Measurements from ENCODE around the gene VRK1.

The VRK1 gene

DNA sequence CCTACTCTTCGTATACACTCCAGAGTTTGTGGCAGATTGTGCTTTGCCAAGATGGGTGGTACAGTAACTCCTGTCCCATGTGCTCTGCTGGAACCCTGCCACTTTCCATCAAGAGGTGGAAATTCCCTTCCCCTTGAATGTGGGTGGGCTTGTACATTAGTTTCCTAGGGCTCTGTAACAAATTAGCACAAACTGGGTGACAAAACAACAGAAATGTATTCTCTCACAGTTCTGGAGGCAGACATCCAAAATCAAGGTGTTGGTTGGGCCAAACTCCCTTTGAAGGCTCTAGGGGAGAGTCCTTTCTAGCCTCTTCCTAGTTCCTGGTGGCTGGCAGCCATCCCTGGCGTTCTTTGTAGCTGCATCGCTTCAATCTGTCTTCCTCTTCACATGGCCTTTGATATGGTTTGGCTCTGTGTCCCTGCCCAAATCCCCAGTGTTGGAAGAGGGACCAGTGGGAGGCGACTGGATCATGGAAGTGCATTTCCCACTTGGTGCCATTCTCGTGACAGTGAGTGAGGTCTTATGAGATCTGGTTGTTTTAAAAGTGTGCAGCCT is 117.5 kb downstream of the VRK1 start:
- no peak overlapping the region for H3K4me2 ChIP-seq (ENCODE audit: insufficient read depth, low read length)
- DNase-seq (no peak), ATAC-seq (ENCODE audit: insufficient read depth, low read depth) (no peak)
- no peaks in the 10 kb centered on the region for H3K4me1 ChIP-seq (ENCODE audit: insufficient read depth, low read length)
- H3K9me3 ChIP-seq (ENCODE audit: insufficient read depth, low read length, severe bottlenecking): peaks cover 5% of the 10 kb centered on the region
- no peak for TF ChIP-seq CTCF (IDR thresholded peaks at IDR 0.05; ENCODE audit: borderline replicate concordance, extremely low read depth, low read length, poor library complexity, severe bottlenecking)
- no peak for TF ChIP-seq EZH2 (IDR thresholded peaks at IDR 0.05; ENCODE audit: borderline replicate concordance, low read depth, low read length, severe bottlenecking)
- H3K79me2 ChIP-seq (ENCODE audit: insufficient read depth, low read length): no peaks in the 10 kb centered on the region
- H2AFZ ChIP-seq (ENCODE audit: low read depth, low read length): no peak overlapping the region
- no peak overlapping the region for H3K27ac ChIP-seq (ENCODE audit: low read length)
- no peaks in the 10 kb centered on the region for H4K20me1 ChIP-seq (ENCODE audit: insufficient read depth, low read length)
- H3K27me3 ChIP-seq (ENCODE audit: insufficient read depth, low read length, poor library complexity): no peaks in the 10 kb centered on the region
- peaks cover 38% of the 10 kb centered on the region for H3K36me3 ChIP-seq (ENCODE audit: insufficient read depth, low read length)
- no peak overlapping the region for H3K4me3 ChIP-seq (ENCODE audit: low read depth in 1 of 2, low read length in 2 of 2)
- H3K9ac ChIP-seq (ENCODE audit: low read depth, low read length): no peak overlapping the region

DNA sequence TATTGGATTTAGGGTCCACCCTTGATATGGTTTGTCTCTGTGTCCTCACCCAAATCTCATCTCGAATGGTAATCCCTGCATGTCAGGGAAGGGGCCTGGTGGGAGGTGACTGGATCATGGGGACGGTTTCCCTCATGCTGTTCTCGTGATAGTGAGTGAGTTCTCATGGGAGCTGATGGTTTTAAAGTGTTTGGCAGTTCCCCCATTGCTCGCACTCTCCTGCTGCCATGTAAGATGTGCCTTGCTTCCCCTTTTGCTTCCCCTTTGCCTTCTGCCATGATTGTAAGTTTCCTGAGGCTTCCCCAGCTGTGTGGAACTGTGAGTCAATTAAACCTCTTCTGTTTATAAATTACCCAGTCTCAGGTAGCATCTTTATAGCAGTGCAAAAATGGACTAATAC is 118.3 kb downstream of the VRK1 start:
- H3K27me3 ChIP-seq (ENCODE audit: insufficient read depth, low read length, poor library complexity): no peaks in the 10 kb centered on the region
- H3K9ac ChIP-seq (ENCODE audit: low read depth, low read length): no peak overlapping the region
- DNase-seq (no peak), ATAC-seq (ENCODE audit: insufficient read depth, low read depth) (no peak)
- TF ChIP-seq CTCF (IDR thresholded peaks at IDR 0.05; ENCODE audit: borderline replicate concordance, extremely low read depth, low read length, poor library complexity, severe bottlenecking): no peak
- no peak for TF ChIP-seq EZH2 (IDR thresholded peaks at IDR 0.05; ENCODE audit: borderline replicate concordance, low read depth, low read length, severe bottlenecking)
- H3K4me3 ChIP-seq (ENCODE audit: low read depth in 1 of 2, low read length in 2 of 2): no peak overlapping the region
- no peak overlapping the region for H3K4me2 ChIP-seq (ENCODE audit: insufficient read depth, low read length)
- H2AFZ ChIP-seq (ENCODE audit: low read depth, low read length): no peak overlapping the region
- no peaks in the 10 kb centered on the region for H3K4me1 ChIP-seq (ENCODE audit: insufficient read depth, low read length)
- H3K79me2 ChIP-seq (ENCODE audit: insufficient read depth, low read length): no peaks in the 10 kb centered on the region
- H4K20me1 ChIP-seq (ENCODE audit: insufficient read depth, low read length): no peaks in the 10 kb centered on the region
- H3K27ac ChIP-seq (ENCODE audit: low read length): no peak overlapping the region
- H3K36me3 ChIP-seq (ENCODE audit: insufficient read depth, low read length): peaks cover 35% of the 10 kb centered on the region
- peaks cover 2% of the 10 kb centered on the region for H3K9me3 ChIP-seq (ENCODE audit: insufficient read depth, low read length, severe bottlenecking)

DNA sequence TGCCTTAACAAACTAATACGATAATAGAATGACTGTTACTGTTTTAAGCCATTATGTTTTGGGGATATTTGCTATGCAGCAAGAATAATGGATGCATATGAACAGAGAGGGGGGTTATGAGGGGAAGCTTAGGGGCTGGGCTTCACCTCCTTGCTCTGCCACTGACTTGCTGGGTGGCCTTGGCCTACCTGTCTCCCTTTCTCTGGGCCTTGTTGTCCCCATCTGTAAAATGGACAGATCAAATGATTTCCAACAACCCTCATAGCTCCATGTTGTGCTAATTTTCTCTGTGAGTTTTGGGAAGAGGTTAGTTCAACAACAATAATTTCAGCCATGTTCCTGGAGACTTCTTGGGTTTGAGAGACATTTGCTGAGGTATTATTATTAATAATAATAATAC is 119.6 kb downstream of the VRK1 start:
- ATAC-seq (ENCODE audit: insufficient read depth, low read depth) (no peak), DNase-seq (no peak)
- Histone ChIP-seq H3K4me2 (ENCODE audit: insufficient read depth, low read length) (no peak overlapping the region), H3K4me1 (ENCODE audit: insufficient read depth, low read length) (no peaks in the 10 kb centered on the region), H2AFZ (ENCODE audit: low read depth, low read length) (no peak overlapping the region), H3K27me3 (ENCODE audit: insufficient read depth, low read length, poor library complexity) (no peaks in the 10 kb centered on the region), H3K9me3 (ENCODE audit: insufficient read depth, low read length, severe bottlenecking) (peaks cover 6% of the 10 kb centered on the region), H3K4me3 (ENCODE audit: low read depth in 1 of 2, low read length in 2 of 2) (no peak overlapping the region), H3K79me2 (ENCODE audit: insufficient read depth, low read length) (no peaks in the 10 kb centered on the region), H4K20me1 (ENCODE audit: insufficient read depth, low read length) (no peaks in the 10 kb centered on the region), H3K36me3 (ENCODE audit: insufficient read depth, low read length) (peaks cover 40% of the 10 kb centered on the region), H3K9ac (ENCODE audit: low read depth, low read length) (no peak overlapping the region), H3K27ac (ENCODE audit: low read length) (no peak overlapping the region)
- TF ChIP-seq CTCF (IDR thresholded peaks at IDR 0.05; ENCODE audit: borderline replicate concordance, extremely low read depth, low read length, poor library complexity, severe bottlenecking) (no peak), EZH2 (IDR thresholded peaks at IDR 0.05; ENCODE audit: borderline replicate concordance, low read depth, low read length, severe bottlenecking) (no peak)

Data from DND-41 (cell line).